ENCODE results near the gene CPOX.

CPOX gene

DNA sequence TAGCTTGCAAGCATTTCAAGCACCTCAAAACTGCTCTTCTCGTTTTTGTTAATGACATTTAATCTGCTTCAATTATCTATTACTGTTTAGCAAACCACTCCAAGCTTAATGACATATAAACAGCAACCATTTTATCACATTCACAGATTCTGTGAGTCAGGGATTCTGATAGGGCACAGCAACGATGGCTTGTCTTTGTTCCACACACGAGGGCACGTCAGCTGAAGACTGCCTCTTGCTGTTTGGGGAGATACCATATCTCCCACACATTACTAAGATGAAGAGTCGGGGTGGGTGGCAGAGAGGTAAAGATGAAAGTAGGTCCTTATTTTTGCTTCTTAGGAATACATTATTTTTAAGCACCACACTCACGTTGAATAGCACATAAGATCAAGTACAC, 19.3 kb downstream of the CPOX start:
- no peak for DNase-seq (ENCODE audit: low read depth)
- no peak overlapping the region for H3K4me3 ChIP-seq (ENCODE audit: low read depth, low read length)
- TF ChIP-seq MYC (IDR thresholded peaks at IDR 0.05; ENCODE audit: low read depth, low read length): no peak
- TF ChIP-seq, protein P1, sequence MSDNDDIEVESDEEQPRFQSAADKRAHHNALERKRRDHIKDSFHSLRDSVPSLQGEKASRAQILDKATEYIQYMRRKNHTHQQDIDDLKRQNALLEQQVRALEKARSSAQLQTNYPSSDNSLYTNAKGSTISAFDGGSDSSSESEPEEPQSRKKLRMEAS (IDR thresholded peaks at IDR 0.05; ENCODE audit: low read depth, low read length): no peak
- no peak for TF ChIP-seq POLR2A (IDR thresholded peaks at IDR 0.05; ENCODE audit: extremely low read depth, insufficient read length)
- TF ChIP-seq, protein P2, sequence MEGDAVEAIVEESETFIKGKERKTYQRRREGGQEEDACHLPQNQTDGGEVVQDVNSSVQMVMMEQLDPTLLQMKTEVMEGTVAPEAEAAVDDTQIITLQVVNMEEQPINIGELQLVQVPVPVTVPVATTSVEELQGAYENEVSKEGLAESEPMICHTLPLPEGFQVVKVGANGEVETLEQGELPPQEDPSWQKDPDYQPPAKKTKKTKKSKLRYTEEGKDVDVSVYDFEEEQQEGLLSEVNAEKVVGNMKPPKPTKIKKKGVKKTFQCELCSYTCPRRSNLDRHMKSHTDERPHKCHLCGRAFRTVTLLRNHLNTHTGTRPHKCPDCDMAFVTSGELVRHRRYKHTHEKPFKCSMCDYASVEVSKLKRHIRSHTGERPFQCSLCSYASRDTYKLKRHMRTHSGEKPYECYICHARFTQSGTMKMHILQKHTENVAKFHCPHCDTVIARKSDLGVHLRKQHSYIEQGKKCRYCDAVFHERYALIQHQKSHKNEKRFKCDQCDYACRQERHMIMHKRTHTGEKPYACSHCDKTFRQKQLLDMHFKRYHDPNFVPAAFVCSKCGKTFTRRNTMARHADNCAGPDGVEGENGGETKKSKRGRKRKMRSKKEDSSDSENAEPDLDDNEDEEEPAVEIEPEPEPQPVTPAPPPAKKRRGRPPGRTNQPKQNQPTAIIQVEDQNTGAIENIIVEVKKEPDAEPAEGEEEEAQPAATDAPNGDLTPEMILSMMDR (IDR thresholded peaks at IDR 0.05; ENCODE audit: low read depth, low read length): no peak

DNA sequence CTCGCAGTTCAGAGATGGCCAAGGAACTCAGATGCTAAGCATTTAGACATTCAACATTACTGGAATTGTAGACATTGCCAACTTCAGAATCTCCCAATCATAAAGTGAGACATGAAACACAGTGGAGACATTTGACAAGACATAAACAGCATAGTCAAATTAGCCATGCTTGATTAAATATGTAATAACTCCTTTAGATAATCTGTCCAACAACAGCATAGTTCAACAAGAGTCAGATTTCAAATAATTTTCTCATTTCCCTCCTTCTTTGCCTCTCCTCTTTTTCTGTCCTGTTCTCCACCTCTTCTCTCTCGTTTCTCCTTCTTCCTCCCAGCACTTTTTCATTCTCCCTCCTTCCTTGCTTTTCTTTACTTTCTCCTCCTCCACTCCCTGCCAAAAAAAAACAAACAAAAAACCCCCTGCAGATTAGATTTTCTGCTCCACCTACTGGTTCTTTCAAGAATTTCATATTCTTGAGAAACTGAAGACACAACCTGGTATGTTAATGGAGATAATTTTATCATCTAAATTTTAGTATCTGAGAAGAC, 20.2 kb downstream of the CPOX start:
- no peak for DNase-seq (ENCODE audit: low read depth)
- H3K4me3 ChIP-seq (ENCODE audit: low read depth, low read length): no peak overlapping the region
- TF ChIP-seq, protein P1 (IDR thresholded peaks at IDR 0.05; ENCODE audit: low read depth, low read length): no peak
- TF ChIP-seq MYC (IDR thresholded peaks at IDR 0.05; ENCODE audit: low read depth, low read length): no peak
- TF ChIP-seq, protein P2 (IDR thresholded peaks at IDR 0.05; ENCODE audit: low read depth, low read length): peak; percentile 20
- TF ChIP-seq POLR2A (IDR thresholded peaks at IDR 0.05; ENCODE audit: extremely low read depth, insufficient read length): no peak

DNA sequence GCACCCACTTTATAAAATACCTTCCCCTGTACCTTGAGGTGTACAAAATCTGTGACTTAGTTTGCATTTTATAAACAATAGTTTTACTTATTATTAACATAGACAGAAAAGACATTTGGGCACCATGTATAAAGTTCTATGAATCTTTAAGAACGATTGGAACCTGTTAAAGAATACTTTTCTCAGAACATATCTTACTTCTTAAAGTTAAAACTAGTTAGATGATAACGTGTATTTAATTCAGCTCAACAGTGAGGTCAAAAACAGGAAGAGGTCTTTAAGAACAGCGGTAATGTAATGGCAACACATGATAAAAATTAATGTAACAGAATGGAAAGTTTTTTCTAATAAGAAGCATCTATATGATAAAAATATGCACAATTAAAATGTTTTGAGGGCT, 25.0 kb downstream of the CPOX start:
- no peak for DNase-seq (ENCODE audit: low read depth)
- TF ChIP-seq, protein P1 (IDR thresholded peaks at IDR 0.05; ENCODE audit: low read depth, low read length): no peak
- no peak for TF ChIP-seq MYC (IDR thresholded peaks at IDR 0.05; ENCODE audit: low read depth, low read length)
- TF ChIP-seq, protein P2 (IDR thresholded peaks at IDR 0.05; ENCODE audit: low read depth, low read length): no peak
- TF ChIP-seq POLR2A (IDR thresholded peaks at IDR 0.05; ENCODE audit: extremely low read depth, insufficient read length): no peak
- no peak overlapping the region for H3K4me3 ChIP-seq (ENCODE audit: low read depth, low read length)

DNA sequence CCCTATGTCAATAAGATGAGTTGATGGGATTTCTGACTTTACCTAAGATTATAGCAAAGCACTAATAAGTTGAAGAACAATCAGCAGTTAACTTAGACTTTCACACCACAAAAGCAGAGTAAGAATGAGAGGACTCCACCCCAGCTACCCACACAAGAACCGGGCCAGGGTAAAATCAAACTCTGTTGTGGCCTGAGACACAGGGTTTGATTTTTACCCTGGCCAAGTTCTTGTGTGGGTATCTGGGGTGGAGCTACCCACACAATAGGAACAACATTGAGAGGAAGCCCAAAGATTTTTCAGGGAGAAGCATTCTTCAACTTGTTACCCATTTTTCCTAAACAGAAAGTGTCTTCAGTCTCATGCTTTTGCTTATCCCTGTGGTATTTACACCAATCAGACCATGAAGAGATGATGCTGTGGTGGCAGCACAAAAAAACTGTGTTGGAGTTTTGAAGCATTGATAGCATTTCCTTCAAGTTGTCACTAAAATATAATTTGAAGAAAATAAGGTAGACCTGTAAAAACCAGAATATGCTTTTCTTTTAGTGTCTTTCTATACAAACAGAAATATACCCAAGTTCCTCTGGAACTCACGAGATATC, 25.6 kb downstream of the CPOX start:
- TF ChIP-seq, protein P2 (IDR thresholded peaks at IDR 0.05; ENCODE audit: low read depth, low read length): no peak
- TF ChIP-seq POLR2A (IDR thresholded peaks at IDR 0.05; ENCODE audit: extremely low read depth, insufficient read length): no peak
- no peak for TF ChIP-seq MYC (IDR thresholded peaks at IDR 0.05; ENCODE audit: low read depth, low read length)
- TF ChIP-seq, protein P1 (IDR thresholded peaks at IDR 0.05; ENCODE audit: low read depth, low read length): no peak
- H3K4me3 ChIP-seq (ENCODE audit: low read depth, low read length): no peak overlapping the region
- no peak for DNase-seq (ENCODE audit: low read depth)

DNA sequence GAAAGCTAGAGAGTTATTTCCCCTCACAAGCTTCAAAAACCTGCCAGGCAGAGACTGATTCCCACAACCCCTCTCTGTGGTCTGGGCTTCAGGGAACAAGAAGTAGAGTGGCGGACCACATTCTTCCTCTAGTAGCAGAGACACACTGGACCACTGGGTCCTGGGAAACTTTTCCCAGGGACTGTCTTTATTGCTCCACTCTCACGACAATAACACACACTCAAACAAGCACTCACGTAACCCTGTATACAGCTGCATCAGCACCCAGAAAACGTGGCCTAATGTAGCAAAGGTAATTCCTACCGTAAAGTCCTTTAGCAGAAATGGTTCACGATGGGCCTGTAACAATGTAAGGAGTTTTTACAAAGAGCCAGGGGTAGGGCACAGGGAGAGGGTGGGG, 27.6 kb downstream of the CPOX start:
- no peak for DNase-seq (ENCODE audit: low read depth)
- TF ChIP-seq POLR2A (IDR thresholded peaks at IDR 0.05; ENCODE audit: extremely low read depth, insufficient read length): no peak
- TF ChIP-seq, protein P1 (IDR thresholded peaks at IDR 0.05; ENCODE audit: low read depth, low read length): no peak
- TF ChIP-seq MYC (IDR thresholded peaks at IDR 0.05; ENCODE audit: low read depth, low read length): no peak
- TF ChIP-seq, protein P2 (IDR thresholded peaks at IDR 0.05; ENCODE audit: low read depth, low read length): no peak
- H3K4me3 ChIP-seq (ENCODE audit: low read depth, low read length): no peak overlapping the region
